K562 (cell line): Measurements from ENCODE around the gene ARL16. TPM values are rescaled to one million over a fixed set of nuclear protein-coding genes. Genes with fewer than 3 reads are reported as not detected.

Experiments
- ADNP ChIP-seq: fragments of 200-800 bp; sonication (Bioruptor generic); IDR thresholded peaks from 2 replicates; pipeline ENCODE4 v1.6.1; 2016; ENCODE audit warnings: missing genetic modification characterization, missing compliant biosample characterization
- ARID3A ChIP-seq: IDR thresholded peaks from 2 replicates; pipeline ENCODE4 v1.6.1; 2012; ENCODE audit warnings: low read depth, low read length, improper control_type of control experiment, borderline replicate concordance
- FOXA3 ChIP-seq, 2 experiments: fragments of 450-650 bp in 1 of 2; sonication (generic) in 1 of 2; formaldehyde crosslinking; IDR thresholded peaks in 1 of 2; conservative IDR thresholded peaks in 1 of 2; 2 replicates each; pipeline versions ENCODE4 v1.4.0 to v1.8.0; 2020 to 2022; ENCODE audit warnings: mild to moderate bottlenecking in 2 of 2, missing genetic modification reagents in 1 of 2
- GABPA ChIP-seq: fragments of 200-800 bp; sonication (Bioruptor generic); conservative IDR thresholded peaks from 2 replicates; pipeline ENCODE4 v1.6.1; 2016; ENCODE audit warnings: low read depth, missing genetic modification characterization, missing compliant biosample characterization
- HDAC2 ChIP-seq: fragments of 450-650 bp; IDR thresholded peaks from 2 replicates; pipeline ENCODE4 v1.6.1; 2016; ENCODE audit warnings: mild to moderate bottlenecking
- ILF3 ChIP-seq: fragments of 450-650 bp; IDR thresholded peaks from 2 replicates; pipeline ENCODE4 v1.6.1; 2018; ENCODE audit warnings: antibody characterized with exemption, mild to moderate bottlenecking, moderate library complexity, borderline replicate concordance
- IRF9 ChIP-seq: fragments of 450-650 bp; IDR thresholded peaks from 2 replicates; pipeline ENCODE4 v1.6.1; 2016; ENCODE audit warnings: missing biosample characterization, missing genetic modification characterization
- KHSRP ChIP-seq: fragments of 450-650 bp; IDR thresholded peaks from 2 replicates; pipeline ENCODE4 v1.6.1; 2017
- NFRKB ChIP-seq: fragments of 450-650 bp; IDR thresholded peaks from 2 replicates; pipeline ENCODE4 v1.6.1; 2016; ENCODE audit warnings: low read depth
- NKRF ChIP-seq: fragments of 450-650 bp; IDR thresholded peaks from 2 replicates; pipeline ENCODE4 v1.6.1; 2016; ENCODE audit warnings: borderline replicate concordance
- PML ChIP-seq: IDR thresholded peaks from 2 replicates; pipeline ENCODE4 v1.6.1; 2012; ENCODE audit warnings: low read length, inconsistent platforms
- POLR3A ChIP-seq: IDR thresholded peaks from 2 replicates; pipeline ENCODE4 v1.6.1; 2011; ENCODE audit warnings: borderline replicate concordance, mild to moderate bottlenecking, moderate library complexity; ENCODE audit not compliant: insufficient read length, insufficient read depth; ENCODE audit errors: extremely low read depth
- TEAD1 ChIP-seq, 2 experiments: fragments of 450-650 bp in 1 of 2; sonication (generic) in 1 of 2; formaldehyde crosslinking; IDR thresholded peaks; 2 replicates each; pipeline versions ENCODE4 v1.4.0 to v1.8.0; 2020 to 2022; ENCODE audit warnings: mild to moderate bottlenecking in 2 of 2, missing genetic modification reagents in 1 of 2
- ZBTB1 ChIP-seq: sonication (generic); formaldehyde crosslinking; IDR thresholded peaks from 2 replicates; pipeline ENCODE4 v1.8.1; 2023; ENCODE audit warnings: missing genetic modification reagents, low read depth, mild to moderate bottlenecking, borderline replicate concordance
- polyA plus RNA-seq, 8 experiments: library from polyadenylated mRNA; depleted of rRNA in 4 of 8; stranded (reverse) in 5 of 8; unstranded in 3 of 8; fragments of >200 nt; fragmentation: Nextera tagmentation in 2 of 8; fragmentation: Illumina TruSeq in 1 of 8; extraction: Ambion mirVana in 2 of 8; extraction: Trizol in 1 of 8; gene quantifications; 2 replicates each; pipeline versions ENCODE4 v1.2.1 to v1.2.3, GENCODE V29; 2011 to 2014; ENCODE audit warnings: inconsistent platforms in 1 of 8, missing spikeins in 1 of 8
- total RNA-seq, 7 experiments: library from RNA; depleted of rRNA in 6 of 7; stranded (reverse); fragments of >200 nt in 6 of 7; fragmentation: Illumina TruSeq in 2 of 7; extraction: Trizol in 2 of 7; gene quantifications; 2 replicates each; pipeline versions ENCODE4 v1.2.1 to v1.2.3, GENCODE V29; 2011 to 2021; ENCODE audit warnings: low replicate concordance in 1 of 7
- TF ChIP-seq, protein P1 (sequence below): sonication (generic); formaldehyde crosslinking; IDR thresholded peaks from 2 replicates; pipeline ENCODE4 v1.8.0; 2022; ENCODE audit warnings: mild to moderate bottlenecking, missing genetic modification reagents, borderline replicate concordance
- TF ChIP-seq, protein P2 (sequence below): fragments of 450-650 bp; IDR thresholded peaks from 2 replicates; pipeline ENCODE4 v1.6.1; 2017; ENCODE audit warnings: antibody characterized with exemption, mild to moderate bottlenecking

ARL16 gene
- total and polyA plus RNA-seq, 9 of the 15 experiments (the other 6 are each of a cell fraction or from before 2014, with no cell fraction given) = 5.4 to 32.4 (median 22.6) TPM

- peak; percentile 82; the same call in 1 of the 2 replicates for TF ChIP-seq NKRF
- TF ChIP-seq ZBTB1 (CRISPR knock-in tag) = no peak
- TF ChIP-seq ILF3 = no peak
- TF ChIP-seq ADNP (tag) = no peak
- TF ChIP-seq ARID3A = no peak
- TF ChIP-seq FOXA3 (CRISPR knock-in tag; conservative IDR thresholded peaks at IDR 0.05 in 1 of 2, IDR thresholded peaks at IDR 0.05 in 1 of 2) = peak in 1 of 2 experiments; percentile 82; a peak in 2 of 4 replicates
- TF ChIP-seq, protein P1, sequence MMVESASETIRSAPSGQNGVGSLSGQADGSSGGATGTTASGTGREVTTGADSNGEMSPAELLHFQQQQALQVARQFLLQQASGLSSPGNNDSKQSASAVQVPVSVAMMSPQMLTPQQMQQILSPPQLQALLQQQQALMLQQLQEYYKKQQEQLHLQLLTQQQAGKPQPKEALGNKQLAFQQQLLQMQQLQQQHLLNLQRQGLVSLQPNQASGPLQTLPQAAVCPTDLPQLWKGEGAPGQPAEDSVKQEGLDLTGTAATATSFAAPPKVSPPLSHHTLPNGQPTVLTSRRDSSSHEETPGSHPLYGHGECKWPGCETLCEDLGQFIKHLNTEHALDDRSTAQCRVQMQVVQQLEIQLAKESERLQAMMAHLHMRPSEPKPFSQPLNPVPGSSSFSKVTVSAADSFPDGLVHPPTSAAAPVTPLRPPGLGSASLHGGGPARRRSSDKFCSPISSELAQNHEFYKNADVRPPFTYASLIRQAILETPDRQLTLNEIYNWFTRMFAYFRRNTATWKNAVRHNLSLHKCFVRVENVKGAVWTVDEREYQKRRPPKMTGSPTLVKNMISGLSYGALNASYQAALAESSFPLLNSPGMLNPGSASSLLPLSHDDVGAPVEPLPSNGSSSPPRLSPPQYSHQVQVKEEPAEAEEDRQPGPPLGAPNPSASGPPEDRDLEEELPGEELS (CRISPR knock-in tag) = peak; percentile 64; the same call in 1 of the 2 replicates
- TF ChIP-seq, protein P2, sequence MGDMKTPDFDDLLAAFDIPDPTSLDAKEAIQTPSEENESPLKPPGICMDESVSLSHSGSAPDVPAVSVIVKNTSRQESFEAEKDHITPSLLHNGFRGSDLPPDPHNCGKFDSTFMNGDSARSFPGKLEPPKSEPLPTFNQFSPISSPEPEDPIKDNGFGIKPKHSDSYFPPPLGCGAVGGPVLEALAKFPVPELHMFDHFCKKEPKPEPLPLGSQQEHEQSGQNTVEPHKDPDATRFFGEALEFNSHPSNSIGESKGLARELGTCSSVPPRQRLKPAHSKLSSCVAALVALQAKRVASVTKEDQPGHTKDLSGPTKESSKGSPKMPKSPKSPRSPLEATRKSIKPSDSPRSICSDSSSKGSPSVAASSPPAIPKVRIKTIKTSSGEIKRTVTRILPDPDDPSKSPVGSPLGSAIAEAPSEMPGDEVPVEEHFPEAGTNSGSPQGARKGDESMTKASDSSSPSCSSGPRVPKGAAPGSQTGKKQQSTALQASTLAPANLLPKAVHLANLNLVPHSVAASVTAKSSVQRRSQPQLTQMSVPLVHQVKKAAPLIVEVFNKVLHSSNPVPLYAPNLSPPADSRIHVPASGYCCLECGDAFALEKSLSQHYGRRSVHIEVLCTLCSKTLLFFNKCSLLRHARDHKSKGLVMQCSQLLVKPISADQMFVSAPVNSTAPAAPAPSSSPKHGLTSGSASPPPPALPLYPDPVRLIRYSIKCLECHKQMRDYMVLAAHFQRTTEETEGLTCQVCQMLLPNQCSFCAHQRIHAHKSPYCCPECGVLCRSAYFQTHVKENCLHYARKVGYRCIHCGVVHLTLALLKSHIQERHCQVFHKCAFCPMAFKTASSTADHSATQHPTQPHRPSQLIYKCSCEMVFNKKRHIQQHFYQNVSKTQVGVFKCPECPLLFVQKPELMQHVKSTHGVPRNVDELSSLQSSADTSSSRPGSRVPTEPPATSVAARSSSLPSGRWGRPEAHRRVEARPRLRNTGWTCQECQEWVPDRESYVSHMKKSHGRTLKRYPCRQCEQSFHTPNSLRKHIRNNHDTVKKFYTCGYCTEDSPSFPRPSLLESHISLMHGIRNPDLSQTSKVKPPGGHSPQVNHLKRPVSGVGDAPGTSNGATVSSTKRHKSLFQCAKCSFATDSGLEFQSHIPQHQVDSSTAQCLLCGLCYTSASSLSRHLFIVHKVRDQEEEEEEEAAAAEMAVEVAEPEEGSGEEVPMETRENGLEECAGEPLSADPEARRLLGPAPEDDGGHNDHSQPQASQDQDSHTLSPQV = peak; percentile 86
- TF ChIP-seq TEAD1 (CRISPR knock-in tag; IDR thresholded peaks at IDR 0.05) = 0 out of 4 replicates have a peak, but pooled peaks of 1 of the 2 experiments have one; percentile 42
- no peak for TF ChIP-seq KHSRP
- 0 out of 2 replicates have a peak, but pooled peaks have one; percentile 55 for TF ChIP-seq NFRKB
- TF ChIP-seq GABPA (tag) = no peak
- TF ChIP-seq PML = no peak
- TF ChIP-seq POLR3A = no peak
- 0 out of 2 replicates have a peak, but pooled peaks have one; percentile 39 for TF ChIP-seq HDAC2
- peak; percentile 8; the same call in 1 of the 2 replicates for TF ChIP-seq IRF9
These were observed 880 bp upstream of the ARL16 start (continued) for GRCh38 chr17:81684442-81684911.
